GM12875 (cell line): ENCODE measurements around the gene VPS13D.

Source experiments
- H3K4me3 ChIP-seq: one replicate; pipeline ENCODE4 v1.5.1; 2011; ENCODE audit warnings: low read depth, low read length, control low read depth
- TF ChIP-seq, protein P1 (sequence below): IDR thresholded peaks from 2 replicates; pipeline ENCODE4 v1.5.1; 2011; ENCODE audit warnings: low read depth, mild to moderate bottlenecking, control low read depth, inconsistent platforms, low read length, moderate library complexity, borderline replicate concordance; ENCODE audit not compliant: insufficient read depth

The VPS13D gene

DNA sequence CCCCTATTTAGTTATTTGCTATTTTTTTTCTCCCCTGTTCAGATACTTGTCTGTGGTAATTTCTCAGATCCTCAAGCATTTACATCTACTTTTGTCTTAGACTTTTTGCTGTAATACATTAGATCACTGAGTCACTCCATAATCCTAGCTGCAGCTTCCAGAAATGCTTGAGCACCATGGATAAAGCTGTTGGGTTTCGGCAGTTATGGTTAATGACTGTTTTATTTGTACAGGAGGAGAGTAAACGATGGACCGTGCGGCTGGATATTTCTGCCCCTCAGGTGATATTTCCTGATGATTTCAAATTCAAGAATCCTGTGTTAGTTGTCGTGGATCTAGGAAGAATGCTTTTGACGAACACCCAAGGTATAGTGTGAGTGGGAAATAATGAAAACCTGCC is 42.9 kb downstream of the VPS13D start:
- H3K4me3 ChIP-seq: no peak overlapping the region
- TF ChIP-seq, protein P1, sequence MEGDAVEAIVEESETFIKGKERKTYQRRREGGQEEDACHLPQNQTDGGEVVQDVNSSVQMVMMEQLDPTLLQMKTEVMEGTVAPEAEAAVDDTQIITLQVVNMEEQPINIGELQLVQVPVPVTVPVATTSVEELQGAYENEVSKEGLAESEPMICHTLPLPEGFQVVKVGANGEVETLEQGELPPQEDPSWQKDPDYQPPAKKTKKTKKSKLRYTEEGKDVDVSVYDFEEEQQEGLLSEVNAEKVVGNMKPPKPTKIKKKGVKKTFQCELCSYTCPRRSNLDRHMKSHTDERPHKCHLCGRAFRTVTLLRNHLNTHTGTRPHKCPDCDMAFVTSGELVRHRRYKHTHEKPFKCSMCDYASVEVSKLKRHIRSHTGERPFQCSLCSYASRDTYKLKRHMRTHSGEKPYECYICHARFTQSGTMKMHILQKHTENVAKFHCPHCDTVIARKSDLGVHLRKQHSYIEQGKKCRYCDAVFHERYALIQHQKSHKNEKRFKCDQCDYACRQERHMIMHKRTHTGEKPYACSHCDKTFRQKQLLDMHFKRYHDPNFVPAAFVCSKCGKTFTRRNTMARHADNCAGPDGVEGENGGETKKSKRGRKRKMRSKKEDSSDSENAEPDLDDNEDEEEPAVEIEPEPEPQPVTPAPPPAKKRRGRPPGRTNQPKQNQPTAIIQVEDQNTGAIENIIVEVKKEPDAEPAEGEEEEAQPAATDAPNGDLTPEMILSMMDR: no peak

GRCh38 chr1:12275370-12275769 is 45.5 kb downstream of the VPS13D start:
- no peak overlapping the region for H3K4me3 ChIP-seq
- TF ChIP-seq, protein P1: peak; percentile 69

DNA sequence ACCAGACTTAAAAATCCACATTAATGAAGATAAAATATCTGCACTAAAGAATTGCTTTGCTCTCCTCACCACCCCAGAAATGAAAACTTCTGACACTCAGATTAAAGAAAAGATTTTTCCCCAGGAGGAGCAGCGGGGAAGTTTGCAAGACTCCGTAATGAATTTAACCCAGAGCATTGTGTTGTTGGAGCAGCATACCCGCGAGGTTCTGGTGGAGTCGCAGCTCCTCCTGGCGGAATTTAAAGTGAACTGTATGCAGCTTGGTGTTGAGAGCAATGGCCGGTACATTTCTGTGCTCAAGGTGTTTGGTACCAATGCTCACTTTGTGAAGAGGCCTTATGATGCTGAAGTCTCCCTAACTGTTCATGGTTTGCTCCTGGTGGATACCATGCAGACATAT is 46.4 kb downstream of the VPS13D start:
- no peak overlapping the region for H3K4me3 ChIP-seq
- TF ChIP-seq, protein P1: no peak

DNA sequence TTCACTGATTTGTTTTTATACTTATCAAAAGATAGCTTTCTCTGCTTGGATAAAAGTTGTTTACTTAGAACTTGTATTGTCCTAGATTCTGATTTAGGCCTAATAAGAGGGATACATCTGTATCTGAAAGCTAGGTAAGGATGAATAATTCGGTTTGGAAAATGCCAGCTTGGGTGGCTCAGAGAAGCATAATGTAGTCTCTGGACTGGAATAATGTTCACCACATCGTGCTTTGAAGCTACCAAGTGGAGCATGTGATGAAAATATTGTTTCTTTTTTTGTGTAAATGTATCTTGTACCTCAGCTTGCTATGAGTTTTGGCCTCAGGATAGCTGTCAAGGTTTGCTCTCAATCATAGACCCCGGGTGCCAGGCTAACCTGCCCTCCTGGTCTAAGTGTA is 49.2 kb downstream of the VPS13D start:
- no peak overlapping the region for H3K4me3 ChIP-seq
- TF ChIP-seq, protein P1: no peak

DNA sequence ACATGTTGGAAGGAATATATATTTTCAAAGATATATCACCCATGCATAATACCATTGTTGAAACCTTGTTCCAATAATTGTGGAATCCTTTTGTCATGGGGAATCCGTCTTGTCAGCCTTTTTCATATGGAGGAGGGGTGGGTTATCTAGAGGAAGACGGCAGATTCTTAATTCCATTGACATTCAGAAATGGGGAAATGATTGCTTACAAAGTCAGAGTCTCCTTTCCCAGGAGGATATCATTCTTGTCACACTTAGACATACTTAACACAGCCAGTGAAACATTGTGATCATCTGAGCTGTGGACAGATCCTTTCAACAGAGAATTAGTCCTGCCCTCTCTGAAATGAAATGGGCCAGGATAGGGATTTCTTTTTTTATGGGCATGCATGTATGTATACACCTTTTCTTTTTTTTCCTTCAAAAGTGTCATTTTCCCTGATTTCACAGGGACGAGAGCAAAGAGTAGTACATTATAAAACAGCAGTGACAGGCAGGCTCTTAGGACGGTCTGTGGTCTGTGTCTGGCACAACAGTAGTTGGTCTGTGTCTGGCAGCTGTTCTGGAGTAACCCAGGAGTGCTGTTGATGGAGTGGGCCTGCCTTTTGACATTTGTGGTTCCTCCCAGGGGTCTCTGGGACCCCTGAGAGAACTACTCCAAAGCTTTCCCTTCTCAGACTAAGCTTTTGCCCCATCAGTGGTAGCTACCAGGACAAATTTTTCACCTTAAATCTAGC is 50.1 kb downstream of the VPS13D start:
- TF ChIP-seq, protein P1: no peak
- H3K4me3 ChIP-seq: no peak overlapping the region

- TF ChIP-seq, protein P1: no peak
- H3K4me3 ChIP-seq: no peak overlapping the region
Measured at GRCh38 chr1:12282142-12282541, 52.3 kb downstream of the VPS13D start.

- TF ChIP-seq, protein P1: no peak
Measured at GRCh38 chr1:12284486-12284885, 54.7 kb downstream of the VPS13D start.

More at GRCh38 chr1:12284486-12284885, 54.7 kb downstream of the VPS13D start:
- H3K4me3 ChIP-seq: no peak overlapping the region
